Measurements from ENCODE around the gene GAA. TPM values are rescaled to one million over a fixed set of nuclear protein-coding genes. Genes with fewer than 3 reads are reported as not detected.

The GAA gene
- total and polyA plus RNA-seq, 2 of the 13 experiments (the other 11 are each of a cell fraction or from before 2014, with no cell fraction given) = 21.6 to 36.4 TPM

DNA sequence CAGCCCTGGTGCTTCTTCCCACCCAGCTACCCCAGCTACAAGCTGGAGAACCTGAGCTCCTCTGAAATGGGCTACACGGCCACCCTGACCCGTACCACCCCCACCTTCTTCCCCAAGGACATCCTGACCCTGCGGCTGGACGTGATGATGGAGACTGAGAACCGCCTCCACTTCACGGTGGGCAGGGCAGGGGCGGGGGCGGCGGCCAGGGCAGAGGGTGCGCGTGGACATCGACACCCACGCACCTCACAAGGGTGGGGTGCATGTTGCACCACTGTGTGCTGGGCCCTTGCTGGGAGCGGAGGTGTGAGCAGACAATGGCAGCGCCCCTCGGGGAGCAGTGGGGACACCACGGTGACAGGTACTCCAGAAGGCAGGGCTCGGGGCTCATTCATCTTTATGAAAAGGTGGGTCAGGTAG, 3.6 kb downstream of the GAA start:
- H3K4me2 ChIP-seq (ENCODE audit: low read depth, low read length) = no peak overlapping the region
- peaks cover 0 to 3% of the 10 kb centered on the region in 2 experiments; a peak in 1 of 5 replicates for H3K27me3 ChIP-seq (ENCODE audit: control insufficient read depth in 1 of 2, insufficient read depth in 2 of 2, low read length in 2 of 2)
- FAIRE-seq (no peak), ATAC-seq (no peak), DNase-seq (ENCODE audit: low spot score) (no peak)
- 96% methylated on average over 17 of the region's 18 CpGs for WGBS (ENCODE audit: low lambda C conversion rate)
- no peak overlapping the region for H3K4me3 ChIP-seq (replicated peaks in 1 of 3; ENCODE audit: insufficient read depth in 1 of 3, low read depth in 2 of 3, low read length in 3 of 3)
- in situ Hi-C loops (cut with HindIII; ENCODE audit: extremely low pct_ligation_motif_present, low pct_unique_long_range_greater_than_20kb) (no loop called here), intact Hi-C loops (cut with micrococcal nuclease; ENCODE audit: unreplicated experiment) (no loop called here)
- peaks cover 9% of the 10 kb centered on the region for H3K79me2 ChIP-seq (ENCODE audit: insufficient read depth, low read length)
- H3K27ac ChIP-seq (ENCODE audit: extremely low read length, insufficient read depth, low read length) = no peak overlapping the region
- ChIA-PET POLR2A (no interaction called here), CTCF (ENCODE audit: low intra/inter-chr PET ratio, low total read pairs) (no interaction called here)
- no peaks in the 10 kb centered on the region for H4K20me1 ChIP-seq (ENCODE audit: insufficient read depth, low read length)
- H3K9me3 ChIP-seq (ENCODE audit: low read length) = no peaks in the 10 kb centered on the region
- BruUV-seq (replicated peaks) = no TSS peak
- H2AFZ ChIP-seq (ENCODE audit: low read length) = no peak overlapping the region
- peaks cover 29% of the 10 kb centered on the region for H3K4me1 ChIP-seq (ENCODE audit: insufficient read depth, low read length)
- H3K9ac ChIP-seq (ENCODE audit: insufficient read depth, low read depth, low read length) = no peak overlapping the region
- TF ChIP-seq HNRNPH1 (optimal IDR thresholded peaks at IDR 0.05; ENCODE audit: low read depth, low read length) = no peak
- no peak for TF ChIP-seq NR1H2 (CRISPR knock-in tag; IDR thresholded peaks at IDR 0.05; ENCODE audit: borderline replicate concordance, low read depth)
- TF ChIP-seq ZNF282 (IDR thresholded peaks at IDR 0.05; ENCODE audit: partially characterized antibody) = no peak
- no peak for TF ChIP-seq ZNF33A (CRISPR knock-in tag; IDR thresholded peaks at IDR 0.05; ENCODE audit: borderline replicate concordance)
- no peak for TF ChIP-seq ZMYM4 (CRISPR knock-in tag; IDR thresholded peaks at IDR 0.05)
- TF ChIP-seq TBX3 (IDR thresholded peaks at IDR 0.05; ENCODE audit: borderline replicate concordance) = no peak
- no peak for TF ChIP-seq MLLT10 (CRISPR knock-in tag; IDR thresholded peaks at IDR 0.05)
- no peak for TF ChIP-seq MAFF (IDR thresholded peaks at IDR 0.05; ENCODE audit: low read depth, low read length)
- TF ChIP-seq SP1 (IDR thresholded peaks at IDR 0.05) = no peak
- no peak for TF ChIP-seq SP1 (CRISPR knock-in tag; IDR thresholded peaks at IDR 0.05)
- no peak for TF ChIP-seq ZNF274 (CRISPR knock-in tag; IDR thresholded peaks at IDR 0.05)
- TF ChIP-seq, protein P1, sequence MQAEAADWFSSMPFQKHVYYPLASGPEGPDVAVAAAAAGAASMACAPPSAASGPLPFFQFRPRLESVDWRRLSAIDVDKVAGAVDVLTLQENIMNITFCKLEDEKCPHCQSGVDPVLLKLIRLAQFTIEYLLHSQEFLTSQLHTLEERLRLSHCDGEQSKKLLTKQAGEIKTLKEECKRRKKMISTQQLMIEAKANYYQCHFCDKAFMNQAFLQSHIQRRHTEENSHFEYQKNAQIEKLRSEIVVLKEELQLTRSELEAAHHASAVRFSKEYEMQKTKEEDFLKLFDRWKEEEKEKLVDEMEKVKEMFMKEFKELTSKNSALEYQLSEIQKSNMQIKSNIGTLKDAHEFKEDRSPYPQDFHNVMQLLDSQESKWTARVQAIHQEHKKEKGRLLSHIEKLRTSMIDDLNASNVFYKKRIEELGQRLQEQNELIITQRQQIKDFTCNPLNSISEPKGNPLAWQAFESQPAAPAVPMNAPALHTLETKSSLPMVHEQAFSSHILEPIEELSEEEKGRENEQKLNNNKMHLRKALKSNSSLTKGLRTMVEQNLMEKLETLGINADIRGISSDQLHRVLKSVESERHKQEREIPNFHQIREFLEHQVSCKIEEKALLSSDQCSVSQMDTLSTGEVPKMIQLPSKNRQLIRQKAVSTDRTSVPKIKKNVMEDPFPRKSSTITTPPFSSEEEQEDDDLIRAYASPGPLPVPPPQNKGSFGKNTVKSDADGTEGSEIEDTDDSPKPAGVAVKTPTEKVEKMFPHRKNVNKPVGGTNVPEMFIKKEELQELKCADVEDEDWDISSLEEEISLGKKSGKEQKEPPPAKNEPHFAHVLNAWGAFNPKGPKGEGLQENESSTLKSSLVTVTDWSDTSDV (CRISPR knock-in tag; IDR thresholded peaks at IDR 0.05) = no peak
- TF ChIP-seq ZNF768 (CRISPR knock-in tag; IDR thresholded peaks at IDR 0.05) = no peak
- no peak for TF ChIP-seq KDM5B (CRISPR knock-in tag; IDR thresholded peaks at IDR 0.05; ENCODE audit: borderline replicate concordance)
- TF ChIP-seq ZFP62 (CRISPR knock-in tag; IDR thresholded peaks at IDR 0.05) = no peak
- no peak for TF ChIP-seq ATF2 (CRISPR knock-in tag; IDR thresholded peaks at IDR 0.05)
- no peak for TF ChIP-seq NFYC (CRISPR knock-in tag; IDR thresholded peaks at IDR 0.05)
- H3K36me3 ChIP-seq (replicated peaks in 1 of 2; ENCODE audit: control insufficient read depth in 1 of 2, insufficient read depth in 2 of 2, low read length in 2 of 2) = no peaks in the 10 kb centered on the region; a peak in 1 of 5 replicates

Measured in HepG2 (cell line).